ENCODE measurements around the gene CDY2B.
"Not testable (repeated sequence)": the region's sequence is repeated elsewhere in the genome, so short reads cannot be mapped to it uniquely, and the experiment has no call there.

CDY2B gene, protein sequence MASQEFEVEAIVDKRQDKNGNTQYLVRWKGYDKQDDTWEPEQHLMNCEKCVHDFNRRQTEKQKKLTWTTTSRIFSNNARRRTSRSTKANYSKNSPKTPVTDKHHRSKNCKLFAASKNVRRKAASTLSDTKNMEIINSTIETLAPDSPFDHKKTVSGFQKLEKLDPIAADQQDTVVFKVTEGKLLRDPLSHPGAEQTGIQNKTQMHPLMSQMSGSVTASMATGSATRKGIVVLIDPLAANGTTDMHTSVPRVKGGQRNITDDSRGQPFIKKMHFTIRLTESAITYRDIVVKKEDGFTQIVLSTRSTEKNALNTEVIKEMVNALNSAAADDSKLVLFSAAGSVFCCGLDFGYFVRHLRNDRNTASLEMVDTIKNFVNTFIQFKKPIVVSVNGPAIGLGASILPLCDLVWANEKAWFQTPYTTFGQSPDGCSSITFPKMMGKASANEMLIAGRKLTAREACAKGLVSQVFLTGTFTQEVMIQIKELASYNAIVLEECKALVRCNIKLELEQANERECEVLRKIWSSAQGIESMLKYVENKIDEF

DNA sequence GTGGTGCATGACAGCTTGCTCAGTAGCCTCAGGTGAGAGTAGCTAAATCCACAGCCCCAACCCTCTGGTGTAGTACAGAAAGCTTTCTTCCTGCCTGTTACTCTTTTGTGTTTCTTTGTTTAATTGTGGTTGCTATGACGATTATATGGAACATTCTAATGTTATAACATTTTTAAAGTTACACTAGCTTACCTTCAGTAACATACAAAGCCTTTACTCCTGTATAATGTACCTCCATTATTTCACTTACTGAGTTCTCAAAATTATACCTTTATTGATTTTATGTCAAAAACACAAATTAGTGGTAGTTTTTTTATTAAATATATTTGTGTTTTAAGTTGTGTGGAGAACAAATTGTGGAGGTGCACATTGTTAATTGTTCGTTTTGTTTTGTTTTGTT lies at the start of gene CDY2B:
TSS of gene CDY2B (minus strand) at position 101 of the 400 bp plus-strand sequence. CDS start 328 bp downstream, outside the sequence.
- not testable (repeated sequence) for TF ChIP-seq GATA2, GATA3 (IDR thresholded peaks at IDR 0.05; ENCODE audit: low read depth, low read length)
